ENCODE data around the gene HES4. TPM values are rescaled to one million over a fixed set of nuclear protein-coding genes. Genes with fewer than 3 reads are reported as not detected.
A peak's percentile ranks its signal among the peaks of the same experiment; 100 is the strongest.

HES4 gene
- total and polyA plus RNA-seq, 2 of the 13 experiments (the other 11 are each of a cell fraction or from before 2014, with no cell fraction given), result 8.8 to 10.6 TPM

GRCh38 chr1:1000357-1001056 is 610 bp upstream of the HES4 start (continued):
- 0 out of 2 replicates have a peak, but pooled peaks have one; percentile 25 for TF ChIP-seq ZNF549 (CRISPR knock-in tag; IDR thresholded peaks at IDR 0.05)
- TF ChIP-seq FOXO1 (CRISPR knock-in tag; IDR thresholded peaks at IDR 0.05), result 0 out of 2 replicates have a peak, but pooled peaks have one; percentile 17
- 0 out of 2 replicates have a peak, but pooled peaks have one; percentile 22 for TF ChIP-seq HOXA5 (CRISPR knock-in tag; IDR thresholded peaks at IDR 0.05)
- TF ChIP-seq KAT8 (CRISPR knock-in tag; IDR thresholded peaks at IDR 0.05), result peak; percentile 73; the same call in 1 of the 2 replicates
- peak; percentile 95 for TF ChIP-seq ATF7-NPFF (CRISPR knock-in tag; IDR thresholded peaks at IDR 0.05; ENCODE audit: low read depth)
- no peak for TF ChIP-seq CENPX (CRISPR knock-in tag; IDR thresholded peaks at IDR 0.05)
- TF ChIP-seq TRIM22 (IDR thresholded peaks at IDR 0.05), result no peak
- TF ChIP-seq EEA1 (CRISPR knock-in tag; IDR thresholded peaks at IDR 0.05; ENCODE audit: borderline replicate concordance), result peak; percentile 87
- TF ChIP-seq FOXA3 (CRISPR knock-in tag; IDR thresholded peaks at IDR 0.05), result peak; percentile 46; the same call in 1 of the 2 replicates
- TF ChIP-seq ZNF18 (CRISPR knock-in tag; IDR thresholded peaks at IDR 0.05; ENCODE audit: insufficient replicate concordance), result peak; percentile 56
- 0 out of 2 replicates have a peak, but pooled peaks have one; percentile 17 for TF ChIP-seq ZNF3 (CRISPR knock-in tag; IDR thresholded peaks at IDR 0.05)
- TF ChIP-seq ZNF510 (CRISPR knock-in tag; IDR thresholded peaks at IDR 0.05; ENCODE audit: low read depth), result 0 out of 2 replicates have a peak, but pooled peaks have one; percentile 31
- TF ChIP-seq ZNF253 (CRISPR knock-in tag; IDR thresholded peaks at IDR 0.05; ENCODE audit: borderline replicate concordance), result peak; percentile 62; the same call in 1 of the 2 replicates
- peak; percentile 56; the same call in 1 of the 2 replicates for TF ChIP-seq ZFP82 (CRISPR knock-in tag; IDR thresholded peaks at IDR 0.05; ENCODE audit: borderline replicate concordance)
- peak; percentile 29; the same call in 1 of the 2 replicates for TF ChIP-seq ZNF839 (CRISPR knock-in tag; IDR thresholded peaks at IDR 0.05; ENCODE audit: borderline replicate concordance)
- peak; percentile 79 for TF ChIP-seq RFX5 (IDR thresholded peaks at IDR 0.05; ENCODE audit: low read depth, low read length)
- TF ChIP-seq SP1 (IDR thresholded peaks at IDR 0.05), result no peak
- peak; percentile 70; the same call in 1 of the 2 replicates for TF ChIP-seq SP1 (CRISPR knock-in tag; IDR thresholded peaks at IDR 0.05)
- TF ChIP-seq DRAP1 (CRISPR knock-in tag; IDR thresholded peaks at IDR 0.05), result peak; percentile 37; the same call in 1 of the 2 replicates
- TF ChIP-seq STAG1 (CRISPR knock-in tag; IDR thresholded peaks at IDR 0.05), result 0 out of 2 replicates have a peak, but pooled peaks have one; percentile 9
- no peak for TF ChIP-seq MTA3 (CRISPR knock-in tag; IDR thresholded peaks at IDR 0.05)
- TF ChIP-seq ZNF556 (CRISPR knock-in tag; IDR thresholded peaks at IDR 0.05; ENCODE audit: borderline replicate concordance), result peak; percentile 13; the same call in 1 of the 2 replicates
- TF ChIP-seq KAT2B (IDR thresholded peaks at IDR 0.05; ENCODE audit: borderline replicate concordance, low read depth, low read length), result no peak
- TF ChIP-seq TCF7 (IDR thresholded peaks at IDR 0.05; ENCODE audit: low read depth), result no peak
- peak; percentile 19; the same call in 1 of the 2 replicates for TF ChIP-seq ZFP90 (CRISPR knock-in tag; IDR thresholded peaks at IDR 0.05; ENCODE audit: borderline replicate concordance)
- peak; percentile 56 for TF ChIP-seq ZC3H13 (CRISPR knock-in tag; IDR thresholded peaks at IDR 0.05)
- TF ChIP-seq RORA (CRISPR knock-in tag; IDR thresholded peaks at IDR 0.05), result no peak
- TF ChIP-seq THAP8 (CRISPR knock-in tag; IDR thresholded peaks at IDR 0.05; ENCODE audit: borderline replicate concordance), result peak; percentile 95

All from HepG2 (cell line).